DOHH2 (cell line): ENCODE measurements around the gene ASPM.

Experiments used
- H3F3A ChIP-seq: fragments of 200-600 bp; sonication (generic), shearing (Covaris generic); 2 replicates; pipeline ENCODE4 v1.6.0; 2016; ENCODE audit warnings: antibody characterized with exemption, mild to moderate bottlenecking; ENCODE audit not compliant: control insufficient read depth, insufficient read depth
- H3K27ac ChIP-seq: fragments of 200-600 bp; sonication (generic); 2 replicates; pipeline ENCODE4 v1.5.1; 2014; ENCODE audit warnings: low read depth, mild to moderate bottlenecking, low read length, moderate library complexity
- H3K27me3 ChIP-seq: fragments of 200-600 bp; sonication (generic); 2 replicates; pipeline ENCODE4 v1.6.1; 2014; ENCODE audit warnings: mild to moderate bottlenecking, low read length, mixed read lengths; ENCODE audit not compliant: control insufficient read depth
- H3K36me3 ChIP-seq: fragments of 200-600 bp; sonication (generic); 2 replicates; pipeline ENCODE4 v1.6.1; 2014; ENCODE audit warnings: mild to moderate bottlenecking, low read length, moderate library complexity, mixed read lengths; ENCODE audit not compliant: control insufficient read depth
- H3K4me1 ChIP-seq: fragments of 200-600 bp; sonication (generic); 2 replicates; pipeline ENCODE4 v1.6.1; 2014; ENCODE audit warnings: mild to moderate bottlenecking, low read length, mixed read lengths; ENCODE audit not compliant: control insufficient read depth
- H3K4me2 ChIP-seq: fragments of 200-600 bp; sonication (generic); 2 replicates; pipeline ENCODE4 v1.6.0; 2014; ENCODE audit warnings: mild to moderate bottlenecking, low read length, moderate library complexity
- H3K4me3 ChIP-seq: fragments of 200-600 bp; sonication (generic); 2 replicates; pipeline ENCODE4 v1.5.1; 2014; ENCODE audit warnings: mild to moderate bottlenecking, low read length, mixed read lengths
- H3K79me2 ChIP-seq: fragments of 200-600 bp; sonication (generic); 2 replicates; pipeline ENCODE4 v1.6.1; 2014; ENCODE audit warnings: mild to moderate bottlenecking, low read length, mixed read lengths; ENCODE audit not compliant: control insufficient read depth
- H3K9me2 ChIP-seq: fragments of 200-600 bp; sonication (generic); replicated peaks from 2 replicates; pipeline ENCODE4 v1.6.1; 2014; ENCODE audit warnings: mild to moderate bottlenecking, low read length, mixed read lengths; ENCODE audit not compliant: control insufficient read depth
- H3K9me3 ChIP-seq: fragments of 200-600 bp; sonication (generic); 2 replicates; pipeline ENCODE4 v1.6.1; 2014; ENCODE audit warnings: antibody characterized with exemption, low read length, mixed read lengths; ENCODE audit not compliant: control insufficient read depth, insufficient read depth
- H4K20me1 ChIP-seq: fragments of 200-600 bp; sonication (generic); 2 replicates; pipeline ENCODE4 v1.6.0; 2014; ENCODE audit warnings: low read depth, mild to moderate bottlenecking, antibody characterized with exemption, low read length, moderate library complexity; ENCODE audit not compliant: control insufficient read depth, insufficient read depth
- EZH2phosphoT487 ChIP-seq: fragments of 200-600 bp; sonication (generic); IDR thresholded peaks from 2 replicates; pipeline ENCODE4 v1.6.1; 2017; ENCODE audit warnings: borderline replicate concordance, mild to moderate bottlenecking, antibody characterized with exemption, low read length, moderate library complexity, mixed read lengths
- TF ChIP-seq, protein P1 (sequence below): fragments of 200-600 bp; sonication (generic); IDR thresholded peaks from one replicate; pipeline ENCODE4 v1.5.1; 2014; ENCODE audit warnings: antibody characterized with exemption, mild to moderate bottlenecking, low read depth, low read length; ENCODE audit not compliant: poor library complexity, severe bottlenecking

Gene ASPM

DNA sequence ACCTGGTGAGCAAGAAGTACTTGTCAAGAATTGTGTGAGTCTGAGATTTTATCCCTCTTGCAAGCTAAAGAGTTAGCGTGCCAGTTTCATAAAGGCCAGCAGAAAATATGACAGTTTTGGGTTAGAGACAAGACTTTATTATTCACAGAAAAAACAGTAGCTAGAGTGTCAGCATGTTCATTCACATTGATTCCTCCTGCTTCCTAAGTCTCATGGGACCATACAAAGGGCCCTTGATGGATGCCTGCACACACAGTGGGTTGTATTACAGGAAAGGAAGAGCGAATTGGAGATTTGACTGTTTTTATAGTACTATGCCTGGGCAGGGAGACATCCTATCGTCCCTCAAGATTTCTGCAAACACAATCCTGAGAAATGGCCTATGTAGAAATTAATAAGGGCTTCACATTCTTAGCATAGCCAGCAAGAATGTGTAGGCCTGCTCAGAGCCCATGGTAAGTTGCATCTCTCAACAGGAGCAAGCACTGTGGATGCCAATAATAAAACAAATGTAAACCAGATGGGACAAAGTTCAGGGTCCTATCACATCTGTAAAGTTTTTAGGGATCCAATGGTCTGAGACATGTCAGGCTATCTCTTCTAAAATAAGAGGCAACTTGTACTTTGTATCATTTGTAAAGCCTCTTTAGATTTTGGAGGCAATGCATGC, 4.0 kb upstream of the ASPM start:
- Histone ChIP-seq H3K27ac (no peak overlapping the region), H3K4me2 (no peak overlapping the region), H3F3A (no peaks in the 10 kb centered on the region)

DNA sequence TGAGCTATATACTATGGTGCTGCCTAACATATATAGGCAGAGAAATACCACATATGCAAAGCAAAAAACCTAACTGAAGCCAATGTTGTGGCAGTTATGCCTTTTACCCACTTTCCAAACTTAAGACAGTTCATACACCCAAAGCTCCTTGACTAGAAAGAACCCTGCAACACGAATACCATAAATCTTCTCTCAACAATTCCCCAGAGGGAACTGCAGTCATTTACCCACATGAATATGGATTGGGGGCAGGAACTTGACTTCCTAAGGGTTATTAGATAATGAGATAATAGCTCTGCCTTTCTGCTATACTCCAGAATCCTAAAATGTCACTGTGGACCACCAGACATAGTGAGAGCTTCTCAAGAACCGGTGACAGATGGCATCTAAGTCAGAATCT, 2.9 kb upstream of the ASPM start:
- Histone ChIP-seq H3K4me3 (no peak overlapping the region), H3K79me2 (peaks cover 21% of the 10 kb centered on the region), H3K9me2 (no peaks in the 10 kb centered on the region), H3K4me2 (no peak overlapping the region), H3K4me1 (peaks cover 3% of the 10 kb centered on the region), H4K20me1 (0 out of 2 replicates have a peak, but pooled peaks cover 2% of the 10 kb centered on the region), H3K9me3 (no peaks in the 10 kb centered on the region), H3K36me3 (peaks cover 17% of the 10 kb centered on the region), H3K27me3 (no peaks in the 10 kb centered on the region), H3F3A (no peaks in the 10 kb centered on the region), H3K27ac (no peak overlapping the region)
- TF ChIP-seq EZH2phosphoT487 = no peak
- TF ChIP-seq, protein P1, sequence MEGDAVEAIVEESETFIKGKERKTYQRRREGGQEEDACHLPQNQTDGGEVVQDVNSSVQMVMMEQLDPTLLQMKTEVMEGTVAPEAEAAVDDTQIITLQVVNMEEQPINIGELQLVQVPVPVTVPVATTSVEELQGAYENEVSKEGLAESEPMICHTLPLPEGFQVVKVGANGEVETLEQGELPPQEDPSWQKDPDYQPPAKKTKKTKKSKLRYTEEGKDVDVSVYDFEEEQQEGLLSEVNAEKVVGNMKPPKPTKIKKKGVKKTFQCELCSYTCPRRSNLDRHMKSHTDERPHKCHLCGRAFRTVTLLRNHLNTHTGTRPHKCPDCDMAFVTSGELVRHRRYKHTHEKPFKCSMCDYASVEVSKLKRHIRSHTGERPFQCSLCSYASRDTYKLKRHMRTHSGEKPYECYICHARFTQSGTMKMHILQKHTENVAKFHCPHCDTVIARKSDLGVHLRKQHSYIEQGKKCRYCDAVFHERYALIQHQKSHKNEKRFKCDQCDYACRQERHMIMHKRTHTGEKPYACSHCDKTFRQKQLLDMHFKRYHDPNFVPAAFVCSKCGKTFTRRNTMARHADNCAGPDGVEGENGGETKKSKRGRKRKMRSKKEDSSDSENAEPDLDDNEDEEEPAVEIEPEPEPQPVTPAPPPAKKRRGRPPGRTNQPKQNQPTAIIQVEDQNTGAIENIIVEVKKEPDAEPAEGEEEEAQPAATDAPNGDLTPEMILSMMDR = no peak

More for the DNA sequence above, 4.0 kb upstream of the ASPM start:
- Histone ChIP-seq H3K9me3 (no peaks in the 10 kb centered on the region), H3K36me3 (peaks cover 6% of the 10 kb centered on the region), H3K9me2 (no peaks in the 10 kb centered on the region), H3K27me3 (no peaks in the 10 kb centered on the region), H4K20me1 (no peaks in the 10 kb centered on the region), H3K4me3 (no peak overlapping the region), H3K4me1 (no peaks in the 10 kb centered on the region), H3K79me2 (peaks cover 10% of the 10 kb centered on the region)
- no peak for TF ChIP-seq EZH2phosphoT487
- TF ChIP-seq, protein P1 = no peak

DNA sequence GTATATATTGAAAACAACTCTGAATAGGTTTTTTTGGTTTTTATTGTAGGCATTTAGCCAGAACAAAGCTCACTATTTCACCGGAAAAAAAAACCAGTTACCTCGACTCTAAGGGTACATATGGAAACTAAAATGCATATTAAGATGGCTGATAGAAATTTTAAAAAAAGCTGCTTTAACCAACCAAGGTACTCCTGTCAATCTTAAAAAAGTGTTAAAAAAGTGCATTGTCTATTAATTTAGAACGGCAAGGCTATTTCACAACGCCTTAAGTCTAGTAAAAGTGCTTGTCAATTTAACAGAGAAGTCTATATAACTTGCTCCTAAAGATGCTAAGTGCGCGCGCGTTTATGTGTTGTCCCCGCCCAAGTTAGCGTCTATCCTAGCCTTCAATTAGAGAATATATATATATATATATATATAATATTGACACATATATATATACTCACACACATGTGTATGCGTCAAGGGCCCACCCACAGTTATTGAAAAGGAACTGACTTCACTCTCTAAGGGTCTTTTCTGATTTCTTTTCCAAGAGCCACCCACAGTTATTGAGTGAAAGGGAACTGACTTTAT, 934 bp downstream of the ASPM start:
- Histone ChIP-seq H3K4me1 (peaks cover 25% of the 10 kb centered on the region), H3K4me3 (peak overlapping the region; percentile 93), H3K79me2 (peaks cover 59% of the 10 kb centered on the region), H3K27ac (peak overlapping the region; percentile 77), H4K20me1 (0 out of 2 replicates have a peak, but pooled peaks cover 2% of the 10 kb centered on the region), H3K36me3 (peaks cover 54% of the 10 kb centered on the region), H3K27me3 (no peaks in the 10 kb centered on the region), H3K9me2 (no peaks in the 10 kb centered on the region), H3F3A (no peaks in the 10 kb centered on the region), H3K4me2 (peak overlapping the region; percentile 84), H3K9me3 (no peaks in the 10 kb centered on the region)
- TF ChIP-seq, protein P1 = no peak
- TF ChIP-seq EZH2phosphoT487 = no peak
